Astrocyte (in vitro differentiated cells and primary cell): ENCODE results near the gene TPX2.

Source experiments
- EZH2 ChIP-seq: IDR thresholded peaks from 2 replicates; pipeline ENCODE4 v1.6.1; 2012; ENCODE audit warnings: mild to moderate bottlenecking, low read length, inconsistent platforms; ENCODE audit not compliant: insufficient read depth
- TF ChIP-seq, protein P1 (sequence below): IDR thresholded peaks from 2 replicates; pipeline ENCODE4 v1.5.1; 2011; ENCODE audit warnings: low read depth, mild to moderate bottlenecking, inconsistent platforms, low read length, moderate library complexity; ENCODE audit not compliant: insufficient read depth

DNA sequence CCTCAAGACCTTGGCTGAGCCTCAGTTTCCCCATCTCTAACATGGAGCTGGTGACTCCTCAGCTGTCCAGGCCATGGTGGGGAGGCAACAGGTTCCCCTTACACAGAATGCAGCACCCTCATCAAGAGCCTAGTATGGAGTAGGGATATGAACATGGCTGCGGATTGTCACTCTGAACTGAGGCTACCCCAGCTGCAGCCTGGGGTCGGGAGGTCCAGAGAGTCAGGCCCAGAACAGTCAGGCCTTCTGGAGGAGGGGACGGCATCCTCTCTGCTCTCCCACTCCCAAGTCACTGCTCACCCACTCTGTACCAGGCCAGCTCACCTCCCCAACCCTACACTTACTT lies 107.7 kb downstream of the TPX2 start:
- TF ChIP-seq, protein P1, sequence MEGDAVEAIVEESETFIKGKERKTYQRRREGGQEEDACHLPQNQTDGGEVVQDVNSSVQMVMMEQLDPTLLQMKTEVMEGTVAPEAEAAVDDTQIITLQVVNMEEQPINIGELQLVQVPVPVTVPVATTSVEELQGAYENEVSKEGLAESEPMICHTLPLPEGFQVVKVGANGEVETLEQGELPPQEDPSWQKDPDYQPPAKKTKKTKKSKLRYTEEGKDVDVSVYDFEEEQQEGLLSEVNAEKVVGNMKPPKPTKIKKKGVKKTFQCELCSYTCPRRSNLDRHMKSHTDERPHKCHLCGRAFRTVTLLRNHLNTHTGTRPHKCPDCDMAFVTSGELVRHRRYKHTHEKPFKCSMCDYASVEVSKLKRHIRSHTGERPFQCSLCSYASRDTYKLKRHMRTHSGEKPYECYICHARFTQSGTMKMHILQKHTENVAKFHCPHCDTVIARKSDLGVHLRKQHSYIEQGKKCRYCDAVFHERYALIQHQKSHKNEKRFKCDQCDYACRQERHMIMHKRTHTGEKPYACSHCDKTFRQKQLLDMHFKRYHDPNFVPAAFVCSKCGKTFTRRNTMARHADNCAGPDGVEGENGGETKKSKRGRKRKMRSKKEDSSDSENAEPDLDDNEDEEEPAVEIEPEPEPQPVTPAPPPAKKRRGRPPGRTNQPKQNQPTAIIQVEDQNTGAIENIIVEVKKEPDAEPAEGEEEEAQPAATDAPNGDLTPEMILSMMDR = no peak
- no peak for TF ChIP-seq EZH2
